H1 (cell line): ENCODE data around the gene DHCR7. TPM values are rescaled to one million over a fixed set of nuclear protein-coding genes. Genes with fewer than 3 reads are reported as not detected.

ENCODE experiments used
- CREB1 ChIP-seq: IDR thresholded peaks from 2 replicates; pipeline ENCODE4 v1.6.1; 2012; ENCODE audit warnings: inconsistent platforms
- PHF8 ChIP-seq: fragments of 200-600 bp; sonication (generic); conservative IDR thresholded peaks from 2 replicates; pipeline ENCODE4 v1.7.1; 2012; ENCODE audit warnings: low read depth, mild to moderate bottlenecking, inconsistent platforms, low read length, moderate library complexity
- POLR2A ChIP-seq, 2 experiments: IDR thresholded peaks; 1 replicate in 1 of 2; 2 replicates in 1 of 2; pipeline ENCODE4 v1.6.1; 2011; ENCODE audit warnings: low read depth in 2 of 2, low read length in 2 of 2, mild to moderate bottlenecking in 2 of 2; ENCODE audit errors: control extremely low read depth in 1 of 2
- SAP30 ChIP-seq: fragments of 300-600 bp; sonication (generic); IDR thresholded peaks from 2 replicates; pipeline ENCODE4 v1.7.1; 2012; ENCODE audit warnings: low read length, moderate library complexity, mild to moderate bottlenecking, inconsistent platforms; ENCODE audit not compliant: insufficient read depth, insufficient replicate concordance
- polyA plus RNA-seq, 7 experiments: library from polyadenylated mRNA; depleted of rRNA in 3 of 7; stranded (reverse) in 5 of 7; unstranded in 2 of 7; fragments of >200 nt in 5 of 7; fragments of 200-250 nt in 2 of 7; gene quantifications; 1 replicate in 5 of 7; 2 replicates in 1 of 7; 4 replicates in 1 of 7; pipeline versions ENCODE4 v1.2.1 to v1.2.3, GENCODE V29; 2011 to 2013; ENCODE audit warnings: missing spikeins in 2 of 7, mixed read lengths in 2 of 7
- total RNA-seq: library from RNA; stranded (reverse); fragmentation: NEBNext Ultra II Directional; extraction: Animal tissue kit (Norgen Biotek cat#: 25700); gene quantifications from 2 replicates; pipeline ENCODE4 v1.2.1, GENCODE V29; 2021

Gene DHCR7
- total and polyA plus RNA-seq, 2 of the 8 experiments (the other 6 are each of a cell fraction or from before 2014, with no cell fraction given) = 144 to 157 TPM

GRCh38 chr11:71483692-71484091 lies 35.5 kb upstream of the DHCR7 start (continued):
- TF ChIP-seq SAP30 (no peak), PHF8 (no peak), CREB1 (no peak), POLR2A (IDR thresholded peaks at IDR 0.05; ENCODE audit: control extremely low read depth in 1 of 2, low read depth in 2 of 2, low read length in 2 of 2) (no peak)
